HL-60 (cell line): ENCODE results near the gene TMED8.

Source experiments
- CTCF ChIP-seq: IDR thresholded peaks from one replicate; pipeline ENCODE4 v1.5.1; 2011; ENCODE audit warnings: low read length, control low read depth, inconsistent platforms; ENCODE audit not compliant: insufficient read depth
- POLR2AphosphoS5 ChIP-seq: IDR thresholded peaks from 2 replicates; pipeline ENCODE4 v1.6.1; 2012; ENCODE audit warnings: low read depth

- TF ChIP-seq POLR2AphosphoS5 (no peak), CTCF (no peak)
These were observed 49.8 kb downstream of the TMED8 start for GRCh38 chr14:77327111-77327510.
